HepG2 (cell line): Measurements from ENCODE around the gene ALDH3B1. TPM values are rescaled to one million over a fixed set of nuclear protein-coding genes. Genes with fewer than 3 reads are reported as not detected.

Experiments used
- CEBPB ChIP-seq: IDR thresholded peaks from 2 replicates; pipeline ENCODE4 v1.6.1; 2011; ENCODE audit warnings: low read depth, low read length, improper control_type of control experiment, borderline replicate concordance
- FOXC1 ChIP-seq: sonication (generic); formaldehyde crosslinking; IDR thresholded peaks from 2 replicates; pipeline ENCODE4 v1.8.0; 2022; ENCODE audit warnings: mild to moderate bottlenecking, missing genetic modification reagents, borderline replicate concordance
- ISX ChIP-seq: sonication (generic); formaldehyde crosslinking; conservative IDR thresholded peaks from 2 replicates; pipeline ENCODE4 v1.5.0; 2020; ENCODE audit warnings: missing genetic modification reagents
- SMAD9 ChIP-seq: sonication (generic); formaldehyde crosslinking; IDR thresholded peaks from 2 replicates; pipeline ENCODE4 v1.5.1; 2020; ENCODE audit warnings: mild to moderate bottlenecking, missing genetic modification reagents
- polyA plus RNA-seq, 8 experiments: library from polyadenylated mRNA; depleted of rRNA in 3 of 8; stranded (reverse) in 7 of 8; unstranded in 1 of 8; fragments of >200 nt; fragmentation: Illumina TruSeq in 4 of 8; extraction: Trizol in 4 of 8; gene quantifications; 2 replicates each; pipeline versions ENCODE4 v1.2.1 to v1.2.3, GENCODE V29; 2011 to 2016; ENCODE audit warnings: low read depth in 4 of 8, missing spikeins in 1 of 8, mixed read lengths in 1 of 8; ENCODE audit not compliant: insufficient read depth in 1 of 8
- total RNA-seq, 5 experiments: library from RNA; depleted of rRNA; stranded (reverse); fragments of >200 nt; fragmentation: Illumina TruSeq; extraction: Trizol; gene quantifications; 2 replicates each; pipeline ENCODE4 v1.2.3, GENCODE V29; 2016; ENCODE audit warnings: low read depth in 1 of 5
- TF ChIP-seq, protein P1 (sequence below): sonication (generic); formaldehyde crosslinking; IDR thresholded peaks from 2 replicates; pipeline ENCODE4 v1.4.0; 2020; ENCODE audit warnings: mild to moderate bottlenecking, low read depth, missing genetic modification reagents
- TF ChIP-seq, protein P2 (sequence below): sonication (generic); formaldehyde crosslinking; IDR thresholded peaks from 2 replicates; pipeline ENCODE4 v1.5.1; 2020; ENCODE audit warnings: missing genetic modification reagents, mild to moderate bottlenecking, borderline replicate concordance
- TF ChIP-seq, protein P3 (sequence below): sonication (generic); formaldehyde crosslinking; IDR thresholded peaks from 2 replicates; pipeline ENCODE4 v1.4.0; 2020; ENCODE audit warnings: mild to moderate bottlenecking, low read depth, missing genetic modification reagents

The ALDH3B1 gene
- total and polyA plus RNA-seq, 2 of the 13 experiments (the other 11 are each of a cell fraction or from before 2014, with no cell fraction given): 4.0 to 6.7 TPM

DNA sequence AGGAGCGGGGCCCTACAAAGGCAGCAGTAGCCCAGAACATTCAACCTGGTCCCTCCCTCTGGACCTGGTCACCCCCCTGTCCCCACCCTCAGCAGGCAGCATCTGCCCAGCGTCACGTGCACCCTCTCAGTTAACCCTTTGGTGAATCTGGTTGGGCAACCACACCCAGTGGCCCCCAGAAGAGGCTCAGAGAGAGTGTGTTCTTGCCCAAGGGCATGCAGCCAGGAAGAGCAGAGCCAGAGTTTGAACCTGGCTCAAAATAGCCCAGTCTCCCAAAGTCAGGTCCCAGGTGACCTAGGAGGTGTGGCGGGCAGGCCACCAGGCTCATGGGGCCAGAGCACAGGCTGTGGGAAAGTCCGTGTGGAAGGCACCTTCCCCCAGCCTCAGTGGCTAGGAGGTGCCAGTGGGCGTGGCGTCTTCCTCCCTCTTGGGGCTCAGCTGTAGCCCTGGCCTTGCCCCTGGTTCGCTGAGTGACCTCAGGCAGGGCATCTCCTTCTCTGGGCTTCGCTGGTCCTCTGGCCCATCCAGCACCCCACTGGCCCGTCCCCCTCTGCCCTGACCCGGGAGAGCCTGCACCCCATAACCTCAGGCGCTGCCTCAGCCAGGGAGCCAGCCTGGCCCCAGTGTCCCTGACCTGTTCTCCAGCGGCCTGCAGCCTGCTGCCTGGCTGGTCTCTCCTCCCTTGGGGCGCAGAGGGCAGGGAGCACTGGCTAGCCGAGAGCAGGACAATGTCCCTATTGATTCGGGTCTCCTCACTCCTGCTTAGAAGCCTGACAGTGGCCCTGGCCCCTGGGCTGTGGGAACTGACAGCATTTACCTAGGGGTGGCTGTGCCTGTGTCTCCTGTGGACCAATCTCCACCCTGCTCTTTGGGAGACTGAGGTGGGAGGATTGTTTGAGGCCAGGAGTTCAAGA, 7.0 kb downstream of the ALDH3B1 start (continued):
- TF ChIP-seq, protein P1, sequence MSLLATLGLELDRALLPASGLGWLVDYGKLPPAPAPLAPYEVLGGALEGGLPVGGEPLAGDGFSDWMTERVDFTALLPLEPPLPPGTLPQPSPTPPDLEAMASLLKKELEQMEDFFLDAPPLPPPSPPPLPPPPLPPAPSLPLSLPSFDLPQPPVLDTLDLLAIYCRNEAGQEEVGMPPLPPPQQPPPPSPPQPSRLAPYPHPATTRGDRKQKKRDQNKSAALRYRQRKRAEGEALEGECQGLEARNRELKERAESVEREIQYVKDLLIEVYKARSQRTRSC (CRISPR knock-in tag): no peak
- TF ChIP-seq, protein P2, sequence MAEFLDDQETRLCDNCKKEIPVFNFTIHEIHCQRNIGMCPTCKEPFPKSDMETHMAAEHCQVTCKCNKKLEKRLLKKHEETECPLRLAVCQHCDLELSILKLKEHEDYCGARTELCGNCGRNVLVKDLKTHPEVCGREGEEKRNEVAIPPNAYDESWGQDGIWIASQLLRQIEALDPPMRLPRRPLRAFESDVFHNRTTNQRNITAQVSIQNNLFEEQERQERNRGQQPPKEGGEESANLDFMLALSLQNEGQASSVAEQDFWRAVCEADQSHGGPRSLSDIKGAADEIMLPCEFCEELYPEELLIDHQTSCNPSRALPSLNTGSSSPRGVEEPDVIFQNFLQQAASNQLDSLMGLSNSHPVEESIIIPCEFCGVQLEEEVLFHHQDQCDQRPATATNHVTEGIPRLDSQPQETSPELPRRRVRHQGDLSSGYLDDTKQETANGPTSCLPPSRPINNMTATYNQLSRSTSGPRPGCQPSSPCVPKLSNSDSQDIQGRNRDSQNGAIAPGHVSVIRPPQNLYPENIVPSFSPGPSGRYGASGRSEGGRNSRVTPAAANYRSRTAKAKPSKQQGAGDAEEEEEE (CRISPR knock-in tag): no peak
- no peak for TF ChIP-seq ISX
- TF ChIP-seq, protein P3, sequence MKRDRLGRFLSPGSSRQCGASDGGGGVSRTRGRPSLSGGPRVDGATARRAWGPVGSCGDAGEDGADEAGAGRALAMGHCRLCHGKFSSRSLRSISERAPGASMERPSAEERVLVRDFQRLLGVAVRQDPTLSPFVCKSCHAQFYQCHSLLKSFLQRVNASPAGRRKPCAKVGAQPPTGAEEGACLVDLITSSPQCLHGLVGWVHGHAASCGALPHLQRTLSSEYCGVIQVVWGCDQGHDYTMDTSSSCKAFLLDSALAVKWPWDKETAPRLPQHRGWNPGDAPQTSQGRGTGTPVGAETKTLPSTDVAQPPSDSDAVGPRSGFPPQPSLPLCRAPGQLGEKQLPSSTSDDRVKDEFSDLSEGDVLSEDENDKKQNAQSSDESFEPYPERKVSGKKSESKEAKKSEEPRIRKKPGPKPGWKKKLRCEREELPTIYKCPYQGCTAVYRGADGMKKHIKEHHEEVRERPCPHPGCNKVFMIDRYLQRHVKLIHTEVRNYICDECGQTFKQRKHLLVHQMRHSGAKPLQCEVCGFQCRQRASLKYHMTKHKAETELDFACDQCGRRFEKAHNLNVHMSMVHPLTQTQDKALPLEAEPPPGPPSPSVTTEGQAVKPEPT (CRISPR knock-in tag): peak; percentile 31; the same call in 1 of the 2 replicates
- peak; percentile 74 for TF ChIP-seq CEBPB
- TF ChIP-seq FOXC1: peak; percentile 52
- TF ChIP-seq SMAD9 (CRISPR knock-in tag): no peak
